ENCODE data around the gene TPSG1.
"Not testable (repeated sequence)": the region's sequence is repeated elsewhere in the genome, so short reads cannot be mapped to it uniquely, and the experiment has no call there.

The TPSG1 gene

GRCh38 chr16:1194665-1195392 is 30.2 kb downstream of the TPSG1 start:
- Mint-ChIP-seq H3K27me3 (peaks cover 2% of the 10 kb centered on the region), H3K9me3 (peaks cover 2% of the 10 kb centered on the region), H3K27ac (no peak overlapping the region), H3K36me3 (no peaks in the 10 kb centered on the region), H3K4me1 (peaks cover 2% of the 10 kb centered on the region), H3K4me3 (no peak overlapping the region)
- DNase-seq (ENCODE audit: low spot score in 2 of 2) (peak in 1 of 2 donors; percentile 34), ATAC-seq (ENCODE audit: low read depth) (no peak)

- ATAC-seq (ENCODE audit: low read depth) (no peak), DNase-seq (ENCODE audit: low spot score in 2 of 2) (no peak)
- Mint-ChIP-seq H3K4me3 (no peak overlapping the region), H3K9me3 (no peaks in the 10 kb centered on the region), H3K4me1 (no peaks in the 10 kb centered on the region), H3K27me3 (peaks cover 3% of the 10 kb centered on the region), H3K27ac (no peak overlapping the region), H3K36me3 (no peaks in the 10 kb centered on the region)
Measured at GRCh38 chr16:1193825-1194581, 31.1 kb downstream of the TPSG1 start.

GRCh38 chr16:1193143-1193824 is 31.8 kb downstream of the TPSG1 start:
- H3K9me3 Mint-ChIP-seq, result no peaks in the 10 kb centered on the region
- H3K4me3 Mint-ChIP-seq, result no peak overlapping the region
- H3K36me3 Mint-ChIP-seq, result no peaks in the 10 kb centered on the region
- ATAC-seq (ENCODE audit: low read depth) (no peak), DNase-seq (ENCODE audit: low spot score in 2 of 2) (no peak)
- no peaks in the 10 kb centered on the region for H3K4me1 Mint-ChIP-seq
- H3K27ac Mint-ChIP-seq, result no peak overlapping the region
- H3K27me3 Mint-ChIP-seq, result peaks cover 3% of the 10 kb centered on the region

- no peaks in the 10 kb centered on the region for H3K4me1 Mint-ChIP-seq
- DNase-seq (ENCODE audit: low spot score in 2 of 2), result no peak
- peaks cover 5% of the 10 kb centered on the region for H3K27me3 Mint-ChIP-seq
- no peak overlapping the region for H3K27ac Mint-ChIP-seq
- H3K9me3 Mint-ChIP-seq, result no peaks in the 10 kb centered on the region
- no peak for ATAC-seq (ENCODE audit: low read depth)
- no peaks in the 10 kb centered on the region for H3K36me3 Mint-ChIP-seq
- no peak overlapping the region for H3K4me3 Mint-ChIP-seq
Measured at GRCh38 chr16:1192384-1193073, 32.5 kb downstream of the TPSG1 start.

- H3K27me3 Mint-ChIP-seq; DNase-seq (ENCODE audit: low spot score in 2 of 2); H3K4me1 Mint-ChIP-seq; H3K36me3 Mint-ChIP-seq; H3K9me3 Mint-ChIP-seq; H3K27ac Mint-ChIP-seq; ATAC-seq (ENCODE audit: low read depth); H3K4me3 Mint-ChIP-seq: not testable (repeated sequence)
Measured at GRCh38 chr16:1190789-1191188, 34.3 kb downstream of the TPSG1 start.

GRCh38 chr16:1189455-1189854 is 35.6 kb downstream of the TPSG1 start:
- H3K36me3 Mint-ChIP-seq, result no peaks in the 10 kb centered on the region
- no peak overlapping the region for H3K27ac Mint-ChIP-seq
- ATAC-seq (ENCODE audit: low read depth) (no peak), DNase-seq (ENCODE audit: low spot score in 2 of 2) (no peak)
- H3K27me3 Mint-ChIP-seq, result peaks cover 5% of the 10 kb centered on the region
- H3K9me3 Mint-ChIP-seq, result no peaks in the 10 kb centered on the region
- no peaks in the 10 kb centered on the region for H3K4me1 Mint-ChIP-seq
- no peak overlapping the region for H3K4me3 Mint-ChIP-seq

GRCh38 chr16:1188432-1189189 is 36.5 kb downstream of the TPSG1 start:
- Mint-ChIP-seq H3K4me1 (no peaks in the 10 kb centered on the region), H3K9me3 (no peaks in the 10 kb centered on the region), H3K36me3 (no peaks in the 10 kb centered on the region), H3K4me3 (no peak overlapping the region), H3K27ac (no peak overlapping the region), H3K27me3 (peaks cover 4% of the 10 kb centered on the region)
- DNase-seq (ENCODE audit: low spot score in 2 of 2), result peak; percentile 29 to 64
- ATAC-seq (ENCODE audit: low read depth), result peak; percentile 58

GRCh38 chr16:1185460-1186207 is 39.4 kb downstream of the TPSG1 start:
- H3K9me3 Mint-ChIP-seq; H3K27ac Mint-ChIP-seq; H3K36me3 Mint-ChIP-seq; DNase-seq (ENCODE audit: low spot score in 2 of 2); H3K4me1 Mint-ChIP-seq; H3K4me3 Mint-ChIP-seq; H3K27me3 Mint-ChIP-seq; ATAC-seq (ENCODE audit: low read depth): not testable (repeated sequence)

- Mint-ChIP-seq H3K4me3 (no peak overlapping the region), H3K9me3 (no peaks in the 10 kb centered on the region), H3K27me3 (peaks cover 4% of the 10 kb centered on the region), H3K4me1 (no peaks in the 10 kb centered on the region), H3K36me3 (no peaks in the 10 kb centered on the region), H3K27ac (no peak overlapping the region)
- ATAC-seq (ENCODE audit: low read depth), result no peak
- no peak for DNase-seq (ENCODE audit: low spot score in 2 of 2)
Measured at GRCh38 chr16:1184980-1185379, 40.1 kb downstream of the TPSG1 start.

GRCh38 chr16:1184156-1184868 is 40.8 kb downstream of the TPSG1 start:
- ATAC-seq (ENCODE audit: low read depth) (no peak), DNase-seq (ENCODE audit: low spot score in 2 of 2) (no peak)
- H3K4me1 Mint-ChIP-seq, result no peaks in the 10 kb centered on the region
- H3K4me3 Mint-ChIP-seq, result no peak overlapping the region
- H3K27ac Mint-ChIP-seq, result no peak overlapping the region
- H3K27me3 Mint-ChIP-seq, result peaks cover 4% of the 10 kb centered on the region
- H3K36me3 Mint-ChIP-seq, result no peaks in the 10 kb centered on the region
- H3K9me3 Mint-ChIP-seq, result no peaks in the 10 kb centered on the region

- DNase-seq (ENCODE audit: low spot score in 2 of 2), result no peak
- Mint-ChIP-seq H3K36me3 (no peaks in the 10 kb centered on the region), H3K4me1 (no peaks in the 10 kb centered on the region), H3K4me3 (no peak overlapping the region), H3K27ac (no peak overlapping the region), H3K9me3 (no peaks in the 10 kb centered on the region), H3K27me3 (peaks cover 3% of the 10 kb centered on the region)
- ATAC-seq (ENCODE audit: low read depth), result no peak
Measured at GRCh38 chr16:1182950-1183907, 41.8 kb downstream of the TPSG1 start.

- Mint-ChIP-seq H3K36me3 (no peaks in the 10 kb centered on the region), H3K4me3 (no peak overlapping the region), H3K27me3 (peaks cover 3% of the 10 kb centered on the region), H3K27ac (no peak overlapping the region), H3K4me1 (no peaks in the 10 kb centered on the region), H3K9me3 (no peaks in the 10 kb centered on the region)
- ATAC-seq (ENCODE audit: low read depth) (no peak), DNase-seq (ENCODE audit: low spot score in 2 of 2) (no peak)
Measured at GRCh38 chr16:1182316-1182671, 42.8 kb downstream of the TPSG1 start.
